GM18519 (cell line): ENCODE results near the gene CMTM4.
"Not testable (repeated sequence)": the region's sequence is repeated elsewhere in the genome, so short reads cannot be mapped to it uniquely, and the experiment has no call there.

Experiments used
- ATAC-seq: cut with Tn5 transposase; IDR thresholded peaks from one replicate; pipeline ENCODE4 v1.9.1; 2021; ENCODE audit warnings: mild to moderate bottlenecking, moderate library complexity; ENCODE audit not compliant: unreplicated experiment, low FRiP score

CMTM4 gene

DNA sequence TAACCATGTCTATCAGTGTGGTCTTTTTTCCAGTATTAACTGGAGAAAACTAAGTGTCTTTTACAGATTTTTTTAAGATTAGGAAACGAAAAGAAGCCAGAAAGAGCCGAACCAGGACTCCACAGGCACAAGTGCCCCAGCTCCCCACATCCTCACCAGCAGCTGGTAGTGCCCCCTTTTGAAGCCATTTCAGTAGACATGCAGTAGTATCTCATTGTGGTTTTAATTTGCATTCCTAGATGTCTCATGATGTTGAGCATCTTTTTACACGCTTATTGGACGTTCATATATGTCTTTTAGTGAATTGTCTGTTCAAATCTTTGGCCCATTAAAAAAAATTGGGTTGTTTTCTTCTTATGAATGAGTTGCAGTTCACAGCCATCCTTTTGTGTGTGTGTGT, 96.8 kb downstream of the CMTM4 start:
- ATAC-seq: no peak

DNA sequence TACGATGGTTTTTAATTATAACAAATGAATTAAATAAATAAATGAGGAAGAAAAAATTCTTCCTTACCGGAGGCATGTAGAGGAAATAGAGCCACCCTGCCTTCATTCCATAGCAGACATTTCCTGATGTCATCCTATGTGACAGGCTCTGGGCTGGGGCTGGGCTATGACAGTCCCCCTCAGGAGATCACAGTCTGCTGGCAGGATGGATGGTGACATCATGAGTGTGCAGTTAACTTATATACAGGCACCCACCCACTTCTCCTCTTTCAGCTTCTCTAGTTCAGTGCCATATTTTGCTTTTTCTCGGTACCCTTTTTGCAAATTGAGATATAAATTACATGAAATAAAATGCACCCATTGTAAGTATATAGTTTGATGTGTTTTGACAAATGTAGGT, 98.4 kb downstream of the CMTM4 start:
- no peak for ATAC-seq

DNA sequence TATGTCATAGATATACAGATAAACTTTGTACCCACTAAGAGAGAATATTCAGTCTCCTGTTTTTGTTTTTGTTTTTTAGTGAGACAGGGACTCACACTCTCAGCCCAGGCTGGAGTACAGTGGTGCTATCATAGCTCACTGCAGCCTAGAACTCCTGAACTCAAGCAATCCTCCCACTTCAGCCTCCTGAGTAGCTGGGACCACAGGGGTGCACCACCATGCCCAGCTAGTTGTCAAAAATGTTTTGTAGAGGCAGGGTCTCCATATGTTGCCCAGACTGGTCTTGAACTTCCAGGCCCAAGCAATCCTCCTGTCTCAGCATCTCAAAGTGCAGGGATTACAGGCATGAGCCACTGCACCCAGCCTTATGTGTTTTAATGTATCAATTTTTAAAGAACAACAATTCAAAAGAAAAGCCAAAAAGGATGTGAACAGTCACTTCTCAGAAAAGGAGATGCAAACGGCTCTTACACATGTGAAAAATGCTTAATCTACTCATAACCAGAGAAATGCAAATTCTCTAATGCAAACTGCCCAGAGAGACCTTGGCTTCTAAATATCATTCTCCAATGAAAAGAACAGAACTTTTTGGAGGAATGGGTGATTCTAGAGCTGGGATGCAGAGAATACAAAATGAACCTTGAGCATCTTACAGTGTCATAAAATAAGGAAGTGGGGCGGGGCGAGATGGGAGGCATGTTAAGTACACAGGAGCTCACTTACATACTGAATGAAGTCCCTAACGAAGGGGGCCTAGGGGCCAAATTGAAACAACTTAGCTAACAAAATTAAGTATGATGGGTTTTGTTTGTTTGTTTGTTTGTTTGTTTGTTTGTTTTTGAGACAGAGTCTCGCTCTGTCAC, 99.3 kb downstream of the CMTM4 start:
- no peak for ATAC-seq

DNA sequence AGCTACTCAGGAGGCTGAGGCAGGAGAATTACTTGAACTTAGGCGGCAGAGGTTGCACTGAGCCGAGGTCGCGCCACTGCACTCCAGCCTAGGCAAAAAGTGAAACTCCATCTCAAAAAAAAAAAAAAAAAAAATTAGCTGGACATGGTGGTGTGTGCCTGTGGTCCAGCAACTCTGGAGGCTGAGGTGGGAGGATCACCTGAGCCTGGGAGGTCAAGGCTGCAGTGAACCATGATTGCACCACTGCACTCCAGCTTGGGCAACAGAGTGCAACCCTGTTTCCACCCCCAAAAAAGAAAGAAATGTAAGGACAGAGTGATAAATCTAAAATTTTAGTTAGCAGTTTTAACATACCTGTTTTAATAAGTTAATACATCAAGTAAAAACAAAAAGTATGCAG, 100.0 kb downstream of the CMTM4 start:
- not testable (repeated sequence) for ATAC-seq

DNA sequence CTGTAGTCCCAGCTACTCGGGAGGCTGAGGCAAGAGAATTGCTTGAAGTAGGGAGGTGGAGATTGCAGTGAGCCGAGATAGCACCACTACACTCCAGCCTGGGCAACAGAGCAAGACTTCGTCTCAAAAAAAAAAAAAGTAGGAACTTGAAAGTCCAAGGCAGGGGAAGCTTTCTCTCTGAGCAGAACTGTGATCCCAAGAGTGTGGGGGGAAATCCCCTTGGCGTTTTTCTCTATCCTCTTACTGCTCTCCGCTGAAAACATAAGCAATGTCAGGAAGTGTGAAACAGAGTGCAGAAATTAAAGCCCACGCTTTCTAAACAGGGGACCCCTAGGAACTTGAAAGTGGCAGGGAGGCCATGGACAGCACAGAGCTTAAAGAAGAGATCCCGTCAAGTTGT, 101.8 kb downstream of the CMTM4 start:
- ATAC-seq: no peak

DNA sequence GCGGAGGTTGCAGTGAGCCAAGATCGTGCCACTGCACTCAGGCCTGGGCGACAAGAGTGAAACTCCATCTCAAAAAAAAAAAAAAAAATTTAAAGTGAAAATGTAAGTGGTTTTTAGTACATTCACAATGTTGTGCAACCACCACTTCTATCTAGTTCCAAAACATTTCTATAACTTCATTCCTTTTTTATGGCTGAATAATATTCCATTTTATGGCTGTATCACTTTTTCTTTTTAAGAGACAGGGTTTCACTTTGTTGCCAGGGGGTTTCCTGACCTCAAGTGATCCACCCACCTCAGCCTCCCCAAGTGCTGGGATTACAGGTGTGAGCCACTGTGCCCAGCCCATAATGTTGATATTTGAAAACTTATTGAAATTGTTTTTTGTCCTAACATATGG, 103.7 kb downstream of the CMTM4 start:
- ATAC-seq: no peak

DNA sequence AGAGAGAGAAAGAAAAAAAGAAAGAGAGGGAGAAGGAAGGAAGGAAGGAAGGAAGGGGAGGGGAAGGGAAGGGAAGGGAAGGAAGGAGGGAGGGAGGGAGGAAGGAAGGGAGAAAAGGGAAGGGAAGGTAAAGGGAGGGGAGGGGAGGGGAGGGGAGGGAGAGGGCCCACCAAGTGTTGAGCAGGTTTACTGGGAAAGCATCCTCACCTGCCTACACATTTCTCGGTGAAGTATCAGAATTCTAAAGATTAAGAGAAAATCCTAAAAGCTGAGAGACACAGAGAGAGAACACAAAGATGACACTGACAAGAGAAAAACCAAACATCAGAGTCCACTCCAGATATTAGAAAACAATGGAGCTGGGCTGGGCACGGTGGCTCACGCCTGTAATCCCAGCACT, 104.3 kb downstream of the CMTM4 start:
- ATAC-seq: no peak

DNA sequence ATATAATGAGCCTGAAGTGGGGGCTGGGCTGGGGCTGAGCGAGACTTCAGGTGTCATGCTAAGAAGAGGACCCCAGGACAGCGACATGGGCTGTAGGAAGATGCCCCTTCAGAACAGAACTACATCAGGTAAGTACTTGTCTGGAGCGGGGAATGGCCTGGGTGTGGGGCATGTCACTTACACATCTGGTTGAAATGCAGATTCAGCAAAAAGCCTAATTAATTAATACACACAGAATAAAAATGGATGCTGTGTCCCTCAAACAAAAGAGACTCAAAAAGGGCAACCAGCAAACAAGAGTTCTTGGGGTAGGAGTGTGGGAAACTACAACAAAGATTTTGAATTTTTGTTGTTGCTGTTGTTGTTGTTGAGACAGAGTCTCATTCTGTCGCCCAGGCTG, 105.5 kb downstream of the CMTM4 start:
- no peak for ATAC-seq

DNA sequence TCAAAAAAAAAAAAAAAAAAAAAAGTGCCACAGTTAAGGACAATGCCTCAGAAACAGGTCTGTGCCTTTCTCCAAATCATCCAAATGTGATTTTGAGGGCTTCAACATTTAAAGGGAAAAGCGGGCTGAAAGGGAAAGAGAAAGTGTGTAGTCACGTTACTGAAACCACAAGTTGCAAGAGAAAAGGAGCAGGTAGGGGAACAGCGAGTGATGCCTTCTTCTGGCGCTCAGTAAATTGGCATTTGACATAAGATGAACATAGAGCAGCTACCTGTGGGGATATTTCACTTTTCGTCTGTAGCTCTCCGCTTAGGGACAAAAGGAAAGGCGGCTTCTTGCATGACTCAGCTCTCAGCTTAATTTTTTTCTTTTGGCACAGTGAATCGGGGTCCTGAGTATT, 106.2 kb downstream of the CMTM4 start:
- no peak for ATAC-seq

DNA sequence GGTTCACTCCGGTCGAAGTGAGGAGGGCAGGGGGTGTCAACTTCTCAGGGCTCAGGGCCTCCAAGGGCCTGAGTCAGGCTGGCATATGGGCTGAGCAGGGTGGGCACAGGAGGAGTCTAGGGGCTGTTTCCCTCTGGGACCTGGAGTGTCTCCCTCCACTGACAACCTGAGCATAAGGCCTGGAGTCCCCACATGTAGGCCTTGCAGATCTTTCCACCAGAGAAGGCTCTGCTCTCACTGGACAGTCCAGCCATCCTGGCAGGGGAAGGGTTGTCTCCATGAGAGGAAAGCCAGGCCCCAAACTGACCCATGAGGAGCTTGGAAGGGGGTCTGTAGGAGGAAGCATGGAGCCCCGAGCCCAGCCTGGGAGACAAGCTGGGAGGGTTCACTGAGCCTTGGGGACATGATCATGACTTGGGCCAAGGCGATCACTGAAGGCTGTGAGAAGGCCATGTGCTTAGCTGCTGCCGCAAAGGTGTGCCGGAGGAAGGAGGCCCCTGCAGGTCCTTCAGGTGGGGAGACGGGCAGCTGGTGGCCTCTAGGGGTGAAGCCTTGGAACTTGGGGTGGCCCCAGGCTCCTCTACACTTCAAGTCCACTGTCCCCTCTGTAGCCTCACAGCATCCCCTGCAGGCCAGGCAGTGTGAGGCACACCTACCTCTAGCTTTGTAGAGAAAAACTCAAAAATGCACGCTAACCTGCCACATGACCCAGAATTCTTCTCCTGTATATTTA, 107.4 kb downstream of the CMTM4 start:
- ATAC-seq: peak; percentile 83

DNA sequence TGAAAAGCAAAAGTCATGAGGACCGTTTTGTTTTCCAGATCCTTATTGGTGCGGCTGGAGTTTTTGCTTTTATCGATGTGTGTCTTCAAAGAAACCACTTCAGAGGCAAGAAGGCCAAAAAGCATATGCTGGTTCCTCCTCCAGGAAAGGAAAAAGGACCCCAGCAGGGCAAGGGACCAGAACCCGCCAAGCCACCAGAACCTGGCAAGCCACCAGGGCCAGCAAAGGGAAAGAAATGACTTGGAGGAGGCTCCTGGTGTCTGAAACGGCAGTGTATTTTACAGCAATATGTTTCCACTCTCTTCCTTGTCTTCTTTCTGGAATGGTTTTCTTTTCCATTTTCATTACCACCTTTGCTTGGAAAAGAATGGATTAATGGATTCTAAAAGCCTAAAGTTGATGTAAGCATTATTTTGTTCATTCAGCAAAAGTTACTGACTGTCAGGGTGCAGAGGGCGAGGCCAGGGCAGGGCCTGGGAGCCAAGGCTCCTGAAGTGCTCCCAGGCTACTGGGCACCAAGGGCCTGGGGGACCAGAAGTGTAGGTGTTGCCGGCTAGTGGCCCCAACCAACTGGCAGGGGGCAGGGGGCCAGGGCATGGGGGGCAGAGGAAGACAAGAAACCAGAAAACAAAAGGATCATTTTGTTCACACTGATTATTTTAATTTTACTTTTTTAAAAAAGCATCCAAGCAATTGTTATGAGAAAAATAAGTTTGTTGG, 108.5 kb downstream of the CMTM4 start:
- no peak for ATAC-seq

DNA sequence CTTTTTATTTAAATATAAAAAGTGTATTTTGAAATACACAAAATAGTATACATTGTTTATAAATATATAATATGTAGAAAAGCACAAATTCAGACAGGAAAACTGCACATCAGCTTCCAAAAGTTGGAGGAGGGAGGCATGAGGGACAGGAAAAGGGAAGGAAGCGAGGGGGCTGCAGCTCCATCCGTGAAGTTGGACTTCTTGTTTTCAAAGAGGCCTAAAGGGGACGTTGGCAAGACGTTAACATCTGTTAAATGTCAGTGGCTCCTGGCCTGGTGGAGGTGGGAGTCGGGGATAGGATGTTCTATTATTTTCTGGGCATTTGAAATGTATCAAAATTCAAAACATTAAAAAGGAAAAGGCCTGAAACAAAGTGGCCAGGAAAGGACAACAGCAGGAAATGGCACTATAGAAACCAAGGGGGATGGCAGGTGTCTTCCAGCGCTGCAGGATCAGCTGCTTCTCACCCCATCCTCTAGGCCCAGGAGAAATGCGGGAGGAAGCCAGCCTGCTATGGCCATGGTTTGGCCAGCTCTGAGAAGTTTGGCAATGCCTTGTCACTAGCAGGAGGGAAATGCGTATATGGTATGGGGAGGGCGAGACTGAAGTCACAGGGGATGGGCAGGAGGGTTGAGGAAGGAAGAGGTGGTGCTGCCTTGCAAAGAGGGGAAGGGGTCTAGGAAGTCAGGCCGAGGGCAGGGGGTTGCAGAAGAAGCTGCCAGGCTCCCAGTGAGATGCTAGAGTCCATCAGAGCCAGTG, 110.9 kb downstream of the CMTM4 start:
- ATAC-seq: no peak

DNA sequence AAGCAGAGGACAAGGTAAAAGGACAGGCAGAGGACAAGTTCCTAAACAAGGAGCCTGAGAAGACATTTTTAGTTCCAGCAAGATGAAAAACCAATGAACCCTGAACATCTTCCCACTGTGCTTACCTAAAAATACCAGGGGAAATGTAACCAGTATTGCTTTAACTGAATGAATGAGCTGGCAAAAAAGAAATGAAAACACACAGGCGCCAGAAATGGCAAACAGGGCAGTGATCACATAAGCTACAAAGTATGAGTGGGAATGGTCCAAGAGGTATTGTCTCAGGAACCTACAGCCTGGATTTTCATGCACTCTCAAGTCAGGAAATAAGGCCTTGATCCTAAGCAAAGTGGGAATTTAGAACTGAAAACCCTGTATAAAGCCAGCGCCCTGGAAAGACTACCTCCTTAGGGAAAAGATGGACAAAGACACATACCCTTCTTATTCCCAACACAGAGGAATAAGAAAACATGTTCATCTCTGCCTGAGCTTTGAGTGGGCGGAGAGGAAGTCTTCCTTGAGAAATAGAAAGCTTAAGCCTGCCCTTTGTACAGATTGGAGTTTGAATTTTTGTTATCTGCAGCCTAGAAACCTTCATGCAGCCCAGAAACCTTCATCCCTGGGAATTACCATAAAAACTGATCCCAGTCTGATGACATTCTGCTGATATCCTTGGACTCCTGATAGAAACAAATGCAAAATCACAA, 115.1 kb downstream of the CMTM4 start:
- no peak for ATAC-seq

DNA sequence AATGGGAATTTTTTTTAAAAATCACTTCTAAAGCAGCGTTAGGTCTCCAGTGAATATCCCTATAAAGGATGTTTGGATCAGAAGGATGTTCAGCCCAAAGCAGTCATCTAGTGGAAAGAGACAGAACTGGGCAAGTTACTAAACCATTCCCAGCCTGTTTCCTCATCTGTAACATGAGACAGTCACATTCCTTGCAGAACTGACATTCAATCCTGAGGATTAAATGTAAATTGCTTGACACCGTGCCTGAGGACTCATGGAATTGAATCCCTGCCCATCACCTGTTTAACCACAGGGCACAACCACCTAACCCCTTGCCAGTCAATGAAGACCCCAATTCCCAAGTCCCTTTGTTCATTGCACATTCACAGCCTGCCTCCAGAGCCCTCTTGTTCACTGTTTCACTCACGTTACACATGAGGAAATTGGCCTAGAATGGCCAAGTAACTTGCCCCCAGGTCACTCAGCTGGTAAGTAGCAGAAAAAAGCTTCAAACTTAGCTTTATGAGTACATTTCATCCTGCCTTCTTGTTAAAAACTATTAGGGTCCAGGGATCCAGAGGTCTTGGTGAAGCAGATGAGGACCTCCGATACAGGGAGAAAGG, 115.8 kb downstream of the CMTM4 start:
- no peak for ATAC-seq

DNA sequence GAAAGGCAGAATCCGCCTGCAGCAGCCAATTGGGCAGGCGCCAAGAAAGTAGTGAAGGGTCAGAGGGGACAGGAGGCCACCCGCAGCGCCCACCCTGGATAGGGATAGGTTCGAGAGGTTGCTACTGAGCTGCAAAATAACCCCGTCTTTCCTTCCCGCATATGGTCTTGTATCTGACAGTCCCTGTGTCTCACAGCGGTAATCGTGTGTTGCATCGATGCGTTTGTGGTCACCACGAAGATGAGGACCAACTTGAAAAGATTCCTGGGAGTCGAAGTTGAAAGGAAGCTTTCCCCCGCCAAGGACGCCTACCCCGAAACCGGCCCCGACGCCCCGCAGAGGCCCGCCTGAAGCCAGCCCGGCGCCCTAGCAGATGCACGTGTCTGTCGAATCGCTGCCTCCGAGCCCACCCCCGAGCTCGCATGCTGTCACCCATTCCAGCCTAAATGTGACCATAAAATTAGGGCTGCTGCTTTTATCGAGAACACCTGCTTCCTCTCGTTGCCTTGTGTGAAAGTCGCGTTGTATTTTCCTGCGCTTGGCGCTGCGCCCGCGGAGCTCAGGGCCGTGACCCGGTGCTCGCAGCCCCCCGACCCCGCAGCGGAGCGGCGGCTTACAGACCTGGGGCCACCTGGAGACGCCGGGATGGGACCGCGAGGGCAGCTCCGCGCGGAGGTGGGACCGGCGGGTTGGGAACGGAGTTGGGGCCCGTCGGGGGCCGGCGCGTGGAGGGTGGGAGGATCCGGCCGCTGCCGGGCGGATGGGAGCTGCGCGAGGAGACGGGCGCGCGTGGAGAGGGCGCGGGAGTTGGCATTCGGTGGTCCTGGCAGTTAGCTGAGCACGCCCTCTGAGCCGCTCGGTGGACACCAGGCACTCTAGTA, 117.7 kb downstream of the CMTM4 start, which contains the start of gene CMTM2:
TSS of gene CMTM2 (plus strand) at position 813 of the 881 bp plus-strand sequence. CDS start 145 bp downstream, outside the sequence.
- no peak for ATAC-seq

DNA sequence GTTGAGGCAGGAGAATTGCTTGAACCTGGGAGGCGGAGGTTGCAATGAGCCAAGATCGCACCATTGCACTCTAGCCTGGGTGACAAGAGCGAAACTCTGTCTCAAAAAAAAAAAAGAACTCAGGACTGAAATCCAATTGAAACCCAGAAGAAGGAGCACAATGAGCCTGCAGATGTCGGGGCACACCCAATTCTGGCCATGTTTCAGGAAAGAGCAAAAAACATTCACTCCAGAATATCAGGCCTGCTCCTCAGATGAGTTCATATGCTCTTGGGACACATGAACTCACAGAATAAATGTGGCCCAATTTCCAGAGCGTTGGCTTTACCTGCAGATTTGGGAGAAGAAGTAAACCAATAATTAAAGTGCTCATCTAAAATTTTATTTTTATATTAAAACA, 120.2 kb downstream of the CMTM4 start:
- no peak for ATAC-seq

DNA sequence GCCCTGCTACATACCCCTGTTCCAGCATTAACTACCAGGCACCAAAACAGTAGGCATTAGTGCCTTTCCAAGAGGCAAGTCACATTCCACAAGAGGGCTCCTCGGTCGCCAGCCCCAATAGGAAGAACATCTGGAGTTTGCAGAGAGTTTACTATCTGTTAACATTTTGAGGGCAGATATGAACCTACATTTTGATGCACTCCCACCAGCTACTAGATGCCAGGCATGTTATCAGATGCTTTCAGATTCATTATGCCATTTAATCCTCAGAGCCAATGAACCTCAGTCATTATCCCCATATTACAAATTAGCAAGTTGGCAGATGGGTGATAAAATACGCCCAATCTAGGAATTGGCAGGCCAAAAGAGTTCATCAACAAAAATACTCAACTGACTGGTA, 121.5 kb downstream of the CMTM4 start:
- no peak for ATAC-seq

DNA sequence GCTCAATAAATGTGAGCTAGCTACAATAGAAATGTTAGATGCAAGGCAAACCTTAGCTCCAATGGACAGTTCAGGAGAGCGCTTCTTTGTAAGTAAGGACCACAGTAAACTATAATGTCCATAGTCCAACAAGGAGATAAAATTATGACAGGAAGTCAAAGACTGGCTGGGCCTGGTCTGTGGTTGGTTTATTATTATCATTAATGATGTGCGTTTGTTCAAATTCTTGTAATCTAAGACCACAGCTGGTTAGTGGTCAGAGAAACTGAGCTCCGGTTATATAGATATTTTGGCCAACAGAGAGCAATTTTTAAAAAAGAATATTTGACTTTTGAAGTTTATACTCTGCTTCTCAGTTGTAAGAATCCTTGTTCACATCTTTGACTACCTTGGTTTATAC, 122.0 kb downstream of the CMTM4 start:
- ATAC-seq: no peak
